H9 (cell line): Measurements from ENCODE around the gene OR51V1. TPM values are rescaled to one million over a fixed set of nuclear protein-coding genes. Genes with fewer than 3 reads are reported as not detected.

ENCODE experiments used
- DNase-seq: peaks from one replicate; pipeline ENCODE4 v3.0.0-alpha.2; 2017
- H2AFZ ChIP-seq: one replicate; pipeline ENCODE4 v1.6.1; 2013; ENCODE audit warnings: mild to moderate bottlenecking, low read length, control low read depth, moderate library complexity
- H2AK5ac ChIP-seq: 2 replicates; pipeline ENCODE4 v1.6.1; 2013; ENCODE audit warnings: low read length, control low read depth, mixed read lengths; ENCODE audit not compliant: insufficient read length
- H2BK120ac ChIP-seq: one replicate; pipeline ENCODE4 v1.6.1; 2013; ENCODE audit warnings: low read depth, mild to moderate bottlenecking, low read length, control low read depth, inconsistent platforms; ENCODE audit not compliant: poor library complexity, severe bottlenecking
- H2BK12ac ChIP-seq: 2 replicates; pipeline ENCODE4 v1.6.1; 2013; ENCODE audit warnings: low read length, control low read depth, mixed read lengths, low read depth; ENCODE audit not compliant: insufficient read length
- H2BK15ac ChIP-seq: 2 replicates; pipeline ENCODE4 v1.6.1; 2013; ENCODE audit warnings: low read depth, low read length, control low read depth
- H2BK20ac ChIP-seq: one replicate; pipeline ENCODE4 v1.6.1; 2013; ENCODE audit warnings: low read depth, mild to moderate bottlenecking, low read length, control low read depth, inconsistent platforms; ENCODE audit not compliant: poor library complexity, severe bottlenecking
- H2BK5ac ChIP-seq: 2 replicates; pipeline ENCODE4 v1.6.1; 2013; ENCODE audit warnings: low read length, control low read depth, mixed read lengths; ENCODE audit not compliant: insufficient read length
- H3K14ac ChIP-seq: 2 replicates; pipeline ENCODE4 v1.6.1; 2013; ENCODE audit warnings: low read length, control low read depth; ENCODE audit not compliant: insufficient read depth
- H3K18ac ChIP-seq: 2 replicates; pipeline ENCODE4 v1.6.1; 2013; ENCODE audit warnings: low read depth, mild to moderate bottlenecking, mixed read lengths, low read length, control low read depth; ENCODE audit not compliant: insufficient read length
- H3K23ac ChIP-seq: 2 replicates; pipeline ENCODE4 v1.6.1; 2013; ENCODE audit warnings: low read length, control low read depth, mixed read lengths, low read depth; ENCODE audit not compliant: insufficient read length
- H3K23me2 ChIP-seq: 2 replicates; pipeline ENCODE4 v1.6.1; 2013; ENCODE audit warnings: low read depth, mild to moderate bottlenecking, mixed read lengths, low read length, control low read depth; ENCODE audit not compliant: insufficient read length, poor library complexity, severe bottlenecking
- H3K27ac ChIP-seq: 2 replicates; pipeline ENCODE4 v1.5.1; 2013; ENCODE audit warnings: low read length, control low read depth, mixed read lengths, low read depth; ENCODE audit not compliant: insufficient read length
- H3K27me3 ChIP-seq: 2 replicates; pipeline ENCODE4 v1.6.1; 2013; ENCODE audit warnings: low read length, control low read depth, inconsistent platforms; ENCODE audit not compliant: insufficient read depth
- H3K4ac ChIP-seq: 2 replicates; pipeline ENCODE4 v1.6.1; 2013; ENCODE audit warnings: low read depth, mild to moderate bottlenecking, control low read depth, inconsistent platforms, low read length, moderate library complexity
- H3K4me1 ChIP-seq: 2 replicates; pipeline ENCODE4 v1.6.1; 2013; ENCODE audit warnings: low read length, control low read depth, inconsistent platforms; ENCODE audit not compliant: insufficient read depth
- H3K4me2 ChIP-seq: 2 replicates; pipeline ENCODE4 v1.6.1; 2013; ENCODE audit warnings: low read length, control low read depth, mixed read lengths; ENCODE audit not compliant: insufficient read length, insufficient read depth
- H3K56ac ChIP-seq: 2 replicates; pipeline ENCODE4 v1.6.1; 2013; ENCODE audit warnings: low read depth, mild to moderate bottlenecking, mixed read lengths, low read length, control low read depth; ENCODE audit not compliant: insufficient read length
- H3K79me1 ChIP-seq: 2 replicates; pipeline ENCODE4 v1.6.1; 2013; ENCODE audit warnings: low read depth, mild to moderate bottlenecking, moderate library complexity, low read length, control low read depth, inconsistent platforms; ENCODE audit not compliant: insufficient read depth, poor library complexity, severe bottlenecking
- H3K79me2 ChIP-seq: 2 replicates; pipeline ENCODE4 v1.6.1; 2013; ENCODE audit warnings: low read length, control low read depth, inconsistent platforms; ENCODE audit not compliant: insufficient read depth
- H3K9ac ChIP-seq: 2 replicates; pipeline ENCODE4 v1.6.1; 2013; ENCODE audit warnings: low read length, control low read depth, mixed read lengths; ENCODE audit not compliant: insufficient read length; ENCODE audit errors: extremely low read depth
- H3K9me3 ChIP-seq: one replicate; pipeline ENCODE4 v1.6.1; 2013; ENCODE audit warnings: low read depth, low read length, inconsistent platforms; ENCODE audit not compliant: control insufficient read depth
- H3T11ph ChIP-seq: one replicate; pipeline ENCODE4 v1.6.1; 2013; ENCODE audit warnings: mild to moderate bottlenecking, low read length, control low read depth, inconsistent platforms
- H4K20me1 ChIP-seq: one replicate; pipeline ENCODE4 v1.6.1; 2013; ENCODE audit not compliant: control insufficient read depth, insufficient read length, insufficient read depth
- H4K5ac ChIP-seq: 2 replicates; pipeline ENCODE4 v1.6.1; 2013; ENCODE audit warnings: low read depth, mild to moderate bottlenecking, mixed read lengths, low read length, control low read depth; ENCODE audit not compliant: insufficient read length
- H4K8ac ChIP-seq: replicated peaks from 2 replicates; pipeline ENCODE4 v1.6.1; 2013; ENCODE audit warnings: low read length, control low read depth, mixed read lengths, low read depth; ENCODE audit not compliant: insufficient read length
- H4K91ac ChIP-seq: 2 replicates; pipeline ENCODE4 v1.6.1; 2013; ENCODE audit warnings: low read depth, mild to moderate bottlenecking, moderate library complexity, mixed read lengths, low read length, control low read depth; ENCODE audit not compliant: insufficient read length
- H3K27ac Mint-ChIP-seq, 3 experiments: 2 replicates in 2 of 3; 3 replicates in 1 of 3; pipeline ENCODE4 v1.8.0; 2020 to 2021; ENCODE audit warnings: mixed read lengths in 3 of 3, mild to moderate bottlenecking in 1 of 3, moderate library complexity in 1 of 3
- H3K27me3 Mint-ChIP-seq: 2 replicates; pipeline ENCODE4 v1.8.0; 2021; ENCODE audit warnings: low read depth, mild to moderate bottlenecking, moderate library complexity, mixed read lengths
- H3K36me3 Mint-ChIP-seq, 3 experiments: 2 replicates in 2 of 3; 3 replicates in 1 of 3; pipeline ENCODE4 v1.8.0; 2020 to 2021; ENCODE audit warnings: low read depth in 3 of 3, mixed read lengths in 3 of 3; ENCODE audit not compliant: insufficient read depth in 1 of 3
- H3K4me1 Mint-ChIP-seq, 2 experiments: 2 replicates each; pipeline ENCODE4 v1.8.0; 2020; ENCODE audit warnings: mixed read lengths in 2 of 2
- H3K4me3 Mint-ChIP-seq, 2 experiments: 2 replicates in 1 of 2; 3 replicates in 1 of 2; pipeline ENCODE4 v1.8.0; 2020 to 2021; ENCODE audit warnings: mild to moderate bottlenecking in 2 of 2, mixed read lengths in 2 of 2, moderate library complexity in 1 of 2
- H3K9me3 Mint-ChIP-seq, 2 experiments: 2 replicates in 1 of 2; 3 replicates in 1 of 2; pipeline ENCODE4 v1.8.0; 2020; ENCODE audit warnings: mild to moderate bottlenecking in 2 of 2, mixed read lengths in 2 of 2, moderate library complexity in 1 of 2
- WGBS: extraction: QIAGEN DNeasy Blood & Tissue Kit; methylation state at CpG from one replicate; pipeline ENCODE4 v1.1.7; 2013; ENCODE audit warnings: missing lambda C conversion rate, low lambda C conversion rate, mixed read lengths; ENCODE audit not compliant: insufficient read length; ENCODE audit errors: extremely low coverage; 5-methylcytosine and 5-hydroxymethylcytosine counted together
- total RNA-seq: library from RNA; stranded (reverse); gene quantifications from 2 replicates; pipeline ENCODE4 v1.2.1, GENCODE V29; 2021
- TF ChIP-seq, protein P1 (sequence below): fragments of 200-600 bp; sonication (generic); conservative IDR thresholded peaks from 3 replicates; pipeline ENCODE4 v1.8.0; 2021; ENCODE audit warnings: antibody characterized with exemption, mild to moderate bottlenecking

Gene OR51V1
- total RNA-seq, 1 experiment from 2014 or later = not detected

DNA sequence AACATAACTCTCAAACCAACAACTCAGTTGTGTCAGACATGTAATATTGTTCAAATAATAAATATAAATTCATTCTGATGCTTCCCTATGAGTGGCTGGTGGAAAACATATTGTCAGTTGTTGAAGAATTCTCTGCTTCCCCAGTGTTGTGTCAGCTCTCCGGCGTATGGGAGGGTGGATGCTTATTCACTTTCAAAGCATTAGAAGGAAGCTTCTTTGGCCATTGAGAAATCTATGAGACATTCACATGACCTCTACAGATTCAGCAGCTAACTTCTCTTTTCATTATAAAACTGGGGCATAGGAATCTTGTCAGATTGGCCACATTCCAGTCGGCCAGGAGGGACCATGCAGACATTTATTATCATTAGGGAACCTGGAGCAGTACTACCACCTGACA is 2.9 kb downstream of the OR51V1 start:
- Histone ChIP-seq H3K79me1 (no peaks in the 10 kb centered on the region), H3K18ac (no peak overlapping the region), H3K27ac (no peak overlapping the region), H2AK5ac (no peak overlapping the region), H2BK5ac (no peak overlapping the region), H3K4ac (no peak overlapping the region), H2BK15ac (no peak overlapping the region), H2BK120ac (no peak overlapping the region), H3K9ac (no peak overlapping the region), H2AFZ (no peak overlapping the region), H4K91ac (no peak overlapping the region), H3K4me2 (no peak overlapping the region), H3K27me3 (no peaks in the 10 kb centered on the region), H3K23ac (no peak overlapping the region), H3K56ac (no peak overlapping the region), H4K5ac (no peak overlapping the region), H3K14ac (no peak overlapping the region), H3K79me2 (no peaks in the 10 kb centered on the region), H4K20me1 (no peaks in the 10 kb centered on the region), H2BK12ac (no peak overlapping the region), H3T11ph (no peak overlapping the region), H3K23me2 (no peaks in the 10 kb centered on the region), H4K8ac (no peak overlapping the region), H3K9me3 (no peaks in the 10 kb centered on the region), H3K4me1 (no peaks in the 10 kb centered on the region), H2BK20ac (no peak overlapping the region)
- DNase-seq = no peak
- H3K27ac Mint-ChIP-seq = no peak overlapping the region
- H3K36me3 Mint-ChIP-seq = no peaks in the 10 kb centered on the region; a peak in 1 of 7 replicates
- peaks cover 5 to 7% of the 10 kb centered on the region in 2 experiments; a peak in 3 of 5 replicates for H3K9me3 Mint-ChIP-seq
- WGBS = no CpG with 5 or more reads among the region's 3 CpGs
- TF ChIP-seq, protein P1, sequence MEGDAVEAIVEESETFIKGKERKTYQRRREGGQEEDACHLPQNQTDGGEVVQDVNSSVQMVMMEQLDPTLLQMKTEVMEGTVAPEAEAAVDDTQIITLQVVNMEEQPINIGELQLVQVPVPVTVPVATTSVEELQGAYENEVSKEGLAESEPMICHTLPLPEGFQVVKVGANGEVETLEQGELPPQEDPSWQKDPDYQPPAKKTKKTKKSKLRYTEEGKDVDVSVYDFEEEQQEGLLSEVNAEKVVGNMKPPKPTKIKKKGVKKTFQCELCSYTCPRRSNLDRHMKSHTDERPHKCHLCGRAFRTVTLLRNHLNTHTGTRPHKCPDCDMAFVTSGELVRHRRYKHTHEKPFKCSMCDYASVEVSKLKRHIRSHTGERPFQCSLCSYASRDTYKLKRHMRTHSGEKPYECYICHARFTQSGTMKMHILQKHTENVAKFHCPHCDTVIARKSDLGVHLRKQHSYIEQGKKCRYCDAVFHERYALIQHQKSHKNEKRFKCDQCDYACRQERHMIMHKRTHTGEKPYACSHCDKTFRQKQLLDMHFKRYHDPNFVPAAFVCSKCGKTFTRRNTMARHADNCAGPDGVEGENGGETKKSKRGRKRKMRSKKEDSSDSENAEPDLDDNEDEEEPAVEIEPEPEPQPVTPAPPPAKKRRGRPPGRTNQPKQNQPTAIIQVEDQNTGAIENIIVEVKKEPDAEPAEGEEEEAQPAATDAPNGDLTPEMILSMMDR = no peak
- no peak overlapping the region for H3K4me3 Mint-ChIP-seq
- H3K4me1 Mint-ChIP-seq = peaks cover 0 to 3% of the 10 kb centered on the region in 2 experiments; a peak in 3 of 4 replicates
- H3K27me3 Mint-ChIP-seq = no peaks in the 10 kb centered on the region
